Panc1 (cell line): Measurements from ENCODE around the gene PVALB.

Experiments
- POLR2AphosphoS5 ChIP-seq: IDR thresholded peaks from 2 replicates; pipeline ENCODE4 v1.6.1; 2012; ENCODE audit warnings: mild to moderate bottlenecking, low read depth, low read length, moderate library complexity
- TF ChIP-seq, protein P1 (sequence below): fragments of 450-650 bp; IDR thresholded peaks from 2 replicates; pipeline ENCODE4 v1.5.1; 2017; ENCODE audit warnings: mild to moderate bottlenecking

- TF ChIP-seq, protein P1, sequence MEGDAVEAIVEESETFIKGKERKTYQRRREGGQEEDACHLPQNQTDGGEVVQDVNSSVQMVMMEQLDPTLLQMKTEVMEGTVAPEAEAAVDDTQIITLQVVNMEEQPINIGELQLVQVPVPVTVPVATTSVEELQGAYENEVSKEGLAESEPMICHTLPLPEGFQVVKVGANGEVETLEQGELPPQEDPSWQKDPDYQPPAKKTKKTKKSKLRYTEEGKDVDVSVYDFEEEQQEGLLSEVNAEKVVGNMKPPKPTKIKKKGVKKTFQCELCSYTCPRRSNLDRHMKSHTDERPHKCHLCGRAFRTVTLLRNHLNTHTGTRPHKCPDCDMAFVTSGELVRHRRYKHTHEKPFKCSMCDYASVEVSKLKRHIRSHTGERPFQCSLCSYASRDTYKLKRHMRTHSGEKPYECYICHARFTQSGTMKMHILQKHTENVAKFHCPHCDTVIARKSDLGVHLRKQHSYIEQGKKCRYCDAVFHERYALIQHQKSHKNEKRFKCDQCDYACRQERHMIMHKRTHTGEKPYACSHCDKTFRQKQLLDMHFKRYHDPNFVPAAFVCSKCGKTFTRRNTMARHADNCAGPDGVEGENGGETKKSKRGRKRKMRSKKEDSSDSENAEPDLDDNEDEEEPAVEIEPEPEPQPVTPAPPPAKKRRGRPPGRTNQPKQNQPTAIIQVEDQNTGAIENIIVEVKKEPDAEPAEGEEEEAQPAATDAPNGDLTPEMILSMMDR: no peak
- TF ChIP-seq POLR2AphosphoS5: no peak
These were observed 9.4 kb upstream of the PVALB start for GRCh38 chr22:36826262-36826661.
